ENCODE measurements around the gene ADA. TPM values are rescaled to one million over a fixed set of nuclear protein-coding genes. Genes with fewer than 3 reads are reported as not detected.

ADA gene
- total and polyA plus RNA-seq, 9 of the 15 experiments (the other 6 are each of a cell fraction or from before 2014, with no cell fraction given), result 2.4 to 26.1 (median 5.3) TPM

DNA sequence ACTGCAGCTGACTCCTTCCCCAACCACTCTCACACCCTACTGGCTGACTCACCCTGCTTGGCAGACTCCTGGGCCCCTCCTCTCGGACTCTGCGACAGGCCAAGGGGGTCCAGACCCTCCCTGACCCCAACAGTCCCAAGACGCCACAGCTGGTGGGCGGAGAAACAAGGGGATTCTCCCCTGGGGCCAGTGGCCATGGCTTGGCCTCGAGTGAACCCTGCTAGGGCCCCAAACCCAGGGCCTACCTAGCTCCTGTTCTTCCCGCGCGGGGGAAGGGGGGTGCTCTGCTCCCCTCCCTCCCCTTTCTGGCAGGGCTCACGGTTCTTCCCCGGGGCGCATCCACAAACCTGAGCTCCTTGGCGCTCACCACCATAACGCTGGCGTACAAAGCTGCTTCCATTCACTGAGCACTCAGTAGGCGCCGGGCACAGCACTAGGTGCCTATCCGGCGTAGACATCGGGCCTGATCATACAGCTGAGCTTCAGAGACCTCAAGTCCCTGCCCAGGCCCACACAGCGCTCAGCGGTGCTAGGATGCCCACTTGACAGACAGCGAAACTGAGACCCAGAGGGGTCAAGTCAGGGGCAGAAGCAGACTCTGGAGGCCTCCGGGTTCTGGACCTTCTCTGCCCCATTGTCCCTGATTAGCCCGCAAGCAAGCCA lies 597 bp downstream of the ADA start:
- no peak; the same call in 2 of the 3 replicates for ATAC-seq
- BruUV-seq (replicated peaks), result no TSS peak
- intact Hi-C loops (cut with micrococcal nuclease) (no loop called here), in situ Hi-C loops (cut with MboI) (no loop called here)
- peaks cover 6 to 15% of the 10 kb centered on the region in 2 experiments; a peak in 1 of 5 replicates for H3K27me3 ChIP-seq (ENCODE audit: control insufficient read depth in 2 of 2, insufficient read depth in 2 of 2, low read length in 2 of 2)
- H2AFZ ChIP-seq (ENCODE audit: low read depth, low read length), result peak overlapping the region; percentile 87
- H3K4me1 ChIP-seq (replicated peaks in 1 of 2; ENCODE audit: control insufficient read depth in 2 of 2, insufficient read depth in 2 of 2, low read length in 2 of 2), result peaks cover 8 to 17% of the 10 kb centered on the region in 2 experiments; a peak in 4 of 5 replicates
- peak overlapping the region; percentile 73 for H3K4me2 ChIP-seq (ENCODE audit: insufficient read depth, low read length)
- H3K79me2 ChIP-seq (ENCODE audit: control insufficient read depth, insufficient read depth, low read length), result no peaks in the 10 kb centered on the region; the same call in 2 of the 3 replicates
- no peak overlapping the region for H3K27ac ChIP-seq (ENCODE audit: extremely low read depth, low read depth, low read length)
- 45% methylated on average over 15 of the region's 24 CpGs for WGBS (ENCODE audit: insufficient coverage, low coverage, missing lambda C conversion rate)
- FAIRE-seq, result no peak
- TF ChIP-seq, protein P1, sequence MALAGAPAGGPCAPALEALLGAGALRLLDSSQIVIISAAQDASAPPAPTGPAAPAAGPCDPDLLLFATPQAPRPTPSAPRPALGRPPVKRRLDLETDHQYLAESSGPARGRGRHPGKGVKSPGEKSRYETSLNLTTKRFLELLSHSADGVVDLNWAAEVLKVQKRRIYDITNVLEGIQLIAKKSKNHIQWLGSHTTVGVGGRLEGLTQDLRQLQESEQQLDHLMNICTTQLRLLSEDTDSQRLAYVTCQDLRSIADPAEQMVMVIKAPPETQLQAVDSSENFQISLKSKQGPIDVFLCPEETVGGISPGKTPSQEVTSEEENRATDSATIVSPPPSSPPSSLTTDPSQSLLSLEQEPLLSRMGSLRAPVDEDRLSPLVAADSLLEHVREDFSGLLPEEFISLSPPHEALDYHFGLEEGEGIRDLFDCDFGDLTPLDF (CRISPR knock-in tag; IDR thresholded peaks at IDR 0.05), result no peak
- TF ChIP-seq RBM25 (IDR thresholded peaks at IDR 0.05; ENCODE audit: low read depth, low read length, severe bottlenecking), result peak; percentile 63
- peak; percentile 67; the same call in 1 of the 2 replicates for TF ChIP-seq HDAC2 (IDR thresholded peaks at IDR 0.05)
- peak; percentile 56; the same call in 1 of the 2 replicates for TF ChIP-seq SMARCA5 (IDR thresholded peaks at IDR 0.05)
- TF ChIP-seq ESRRA (IDR thresholded peaks at IDR 0.05; ENCODE audit: borderline replicate concordance, low read depth), result peak; percentile 97
- TF ChIP-seq, protein P2, sequence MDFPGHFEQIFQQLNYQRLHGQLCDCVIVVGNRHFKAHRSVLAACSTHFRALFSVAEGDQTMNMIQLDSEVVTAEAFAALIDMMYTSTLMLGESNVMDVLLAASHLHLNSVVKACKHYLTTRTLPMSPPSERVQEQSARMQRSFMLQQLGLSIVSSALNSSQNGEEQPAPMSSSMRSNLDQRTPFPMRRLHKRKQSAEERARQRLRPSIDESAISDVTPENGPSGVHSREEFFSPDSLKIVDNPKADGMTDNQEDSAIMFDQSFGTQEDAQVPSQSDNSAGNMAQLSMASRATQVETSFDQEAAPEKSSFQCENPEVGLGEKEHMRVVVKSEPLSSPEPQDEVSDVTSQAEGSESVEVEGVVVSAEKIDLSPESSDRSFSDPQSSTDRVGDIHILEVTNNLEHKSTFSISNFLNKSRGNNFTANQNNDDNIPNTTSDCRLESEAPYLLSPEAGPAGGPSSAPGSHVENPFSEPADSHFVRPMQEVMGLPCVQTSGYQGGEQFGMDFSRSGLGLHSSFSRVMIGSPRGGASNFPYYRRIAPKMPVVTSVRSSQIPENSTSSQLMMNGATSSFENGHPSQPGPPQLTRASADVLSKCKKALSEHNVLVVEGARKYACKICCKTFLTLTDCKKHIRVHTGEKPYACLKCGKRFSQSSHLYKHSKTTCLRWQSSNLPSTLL (IDR thresholded peaks at IDR 0.05), result no peak
- no peak for TF ChIP-seq U2AF1 (optimal IDR thresholded peaks at IDR 0.05; ENCODE audit: low read depth, low read length)
- TF ChIP-seq, protein P3, sequence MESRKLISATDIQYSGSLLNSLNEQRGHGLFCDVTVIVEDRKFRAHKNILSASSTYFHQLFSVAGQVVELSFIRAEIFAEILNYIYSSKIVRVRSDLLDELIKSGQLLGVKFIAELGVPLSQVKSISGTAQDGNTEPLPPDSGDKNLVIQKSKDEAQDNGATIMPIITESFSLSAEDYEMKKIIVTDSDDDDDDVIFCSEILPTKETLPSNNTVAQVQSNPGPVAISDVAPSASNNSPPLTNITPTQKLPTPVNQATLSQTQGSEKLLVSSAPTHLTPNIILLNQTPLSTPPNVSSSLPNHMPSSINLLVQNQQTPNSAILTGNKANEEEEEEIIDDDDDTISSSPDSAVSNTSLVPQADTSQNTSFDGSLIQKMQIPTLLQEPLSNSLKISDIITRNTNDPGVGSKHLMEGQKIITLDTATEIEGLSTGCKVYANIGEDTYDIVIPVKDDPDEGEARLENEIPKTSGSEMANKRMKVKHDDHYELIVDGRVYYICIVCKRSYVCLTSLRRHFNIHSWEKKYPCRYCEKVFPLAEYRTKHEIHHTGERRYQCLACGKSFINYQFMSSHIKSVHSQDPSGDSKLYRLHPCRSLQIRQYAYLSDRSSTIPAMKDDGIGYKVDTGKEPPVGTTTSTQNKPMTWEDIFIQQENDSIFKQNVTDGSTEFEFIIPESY (CRISPR knock-in tag; IDR thresholded peaks at IDR 0.05), result 0 out of 2 replicates have a peak, but pooled peaks have one; percentile 24
- 0 out of 2 replicates have a peak, but pooled peaks have one; percentile 63 for TF ChIP-seq CBX1 (IDR thresholded peaks at IDR 0.05; ENCODE audit: low read depth)
- peak; percentile 74 to 78 for TF ChIP-seq KDM1A (IDR thresholded peaks at IDR 0.05)
- TF ChIP-seq RCOR1 (IDR thresholded peaks at IDR 0.05; ENCODE audit: borderline replicate concordance in 1 of 2, low read depth in 2 of 2, low read length in 2 of 2), result peak in 1 of 2 experiments; percentile 50; a peak in 1 of 4 replicates
- TF ChIP-seq POLR3G (IDR thresholded peaks at IDR 0.05; ENCODE audit: extremely low read depth, insufficient read length, insufficient replicate concordance), result no peak
- TF ChIP-seq, protein P4, sequence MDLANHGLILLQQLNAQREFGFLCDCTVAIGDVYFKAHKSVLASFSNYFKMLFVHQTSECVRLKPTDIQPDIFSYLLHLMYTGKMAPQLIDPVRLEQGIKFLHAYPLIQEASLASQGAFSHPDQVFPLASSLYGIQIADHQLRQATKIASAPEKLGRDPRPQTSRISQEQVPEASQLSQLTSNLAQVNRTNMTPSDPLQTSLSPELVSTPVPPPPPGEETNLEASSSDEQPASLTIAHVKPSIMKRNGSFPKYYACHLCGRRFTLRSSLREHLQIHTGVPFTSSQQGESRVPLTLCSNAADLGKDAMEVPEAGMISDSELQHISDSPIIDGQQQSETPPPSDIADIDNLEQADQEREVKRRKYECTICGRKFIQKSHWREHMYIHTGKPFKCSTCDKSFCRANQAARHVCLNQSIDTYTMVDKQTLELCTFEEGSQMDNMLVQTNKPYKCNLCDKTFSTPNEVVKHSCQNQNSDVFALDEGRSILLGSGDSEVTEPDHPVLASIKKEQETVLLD (IDR thresholded peaks at IDR 0.05), result no peak
- TF ChIP-seq ZNF431 (CRISPR knock-in tag; IDR thresholded peaks at IDR 0.05), result 0 out of 2 replicates have a peak, but pooled peaks have one; percentile 20
- TF ChIP-seq BCOR (IDR thresholded peaks at IDR 0.05), result peak; percentile 94
- H4K20me1 ChIP-seq (replicated peaks; ENCODE audit: control insufficient read depth, insufficient read depth, low read length), result no peaks in the 10 kb centered on the region; the same call in 1 of the 2 replicates
- ChIA-PET CTCF (ENCODE audit: low intra/inter-chr PET ratio) (no interaction called here), POLR2A (interaction anchor here (1.4 kb wide), 1 partner anchor 14 kb away, joined by 3 read pairs; no protein-coding TSS in a partner anchor)
- DNase-seq (ENCODE audit: extremely low read depth in 1 of 4, low spot score in 3 of 4), result peak in 1 of 4 experiments; percentile 18
- no peaks in the 10 kb centered on the region for H3K9me1 ChIP-seq (ENCODE audit: control insufficient read depth, insufficient read depth, low read length)
- H3K36me3 ChIP-seq (ENCODE audit: control insufficient read depth, insufficient read depth, low read length), result no peaks in the 10 kb centered on the region
- peak overlapping the region; percentile 63 for H3K4me3 ChIP-seq
- peaks cover 4% of the 10 kb centered on the region; the same call in 1 of the 2 replicates for H3K9me3 ChIP-seq (replicated peaks; ENCODE audit: control insufficient read depth, insufficient read depth, low read depth, low read length)
- H3K9ac ChIP-seq (ENCODE audit: insufficient read depth in 1 of 2, low read depth in 2 of 2, low read length in 2 of 2), result peak overlapping the region; percentile 64 to 87
